Hepatic stellate cell (primary cell): Measurements from ENCODE around the gene KCNA3.

Source experiments
- DNase-seq: peaks from one replicate; pipeline ENCODE4 v3.0.0; 2011; ENCODE audit warnings: low spot score

KCNA3 gene

DNA sequence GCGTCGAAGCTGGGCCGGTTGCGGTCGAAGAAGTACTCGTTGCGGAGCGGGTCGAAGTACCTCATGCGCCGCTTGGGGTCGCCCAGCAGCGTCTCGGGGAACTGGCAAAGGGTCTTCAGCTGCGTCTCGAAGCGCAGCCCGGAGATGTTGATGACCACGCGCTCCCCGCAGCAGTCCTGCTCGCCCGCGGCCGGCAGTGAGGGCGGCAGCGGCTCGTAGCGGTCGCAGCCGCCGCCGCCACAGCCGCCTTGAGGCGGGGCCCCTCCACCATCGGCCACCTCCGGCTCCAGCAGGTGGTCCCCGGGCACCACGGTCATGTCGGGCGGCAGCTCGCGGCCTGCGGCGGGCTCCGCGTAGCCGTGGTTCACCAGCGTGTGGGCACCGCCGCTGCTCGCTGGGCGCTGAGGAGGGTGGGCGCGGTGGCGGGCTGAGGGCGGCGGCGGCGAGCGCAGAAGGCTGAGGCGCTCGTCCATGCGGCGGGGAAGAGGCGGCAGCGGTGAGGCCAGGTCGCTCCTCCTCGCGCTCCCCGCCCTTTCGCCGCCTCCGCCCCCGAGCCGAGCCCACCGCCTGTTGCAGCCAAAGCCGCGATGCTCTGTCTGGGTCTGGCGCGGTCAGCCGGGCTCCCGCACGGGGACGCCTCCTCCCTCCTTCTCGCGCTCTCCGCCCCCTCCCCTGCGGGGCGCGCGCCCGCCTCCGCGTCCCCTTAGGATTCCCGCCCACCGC lies at the start of gene KCNA3:
Gene KCNA3 (minus strand): TSS at position 604 of the 723 bp plus-strand sequence. CDS start 131 bp downstream, at position 473.
- no peak for DNase-seq

DNA sequence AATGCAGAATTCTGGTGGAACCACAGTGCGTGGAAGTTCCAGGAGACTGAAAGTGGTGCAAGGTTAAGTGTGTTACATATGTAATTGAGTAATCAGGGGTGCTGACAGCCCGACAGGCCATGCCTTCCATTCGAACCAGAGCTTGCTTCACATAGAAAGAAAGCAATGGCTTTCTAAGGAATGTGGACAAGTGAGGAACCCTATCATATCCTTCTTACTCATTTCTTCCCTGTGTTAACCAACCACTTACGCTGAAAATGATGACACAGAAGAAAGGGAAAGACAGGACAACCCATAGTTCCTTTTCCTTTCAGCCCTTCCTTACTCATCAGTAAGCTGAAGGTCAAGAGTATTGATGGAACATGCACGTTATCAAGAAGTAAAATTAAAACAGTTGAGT lies 48.1 kb upstream of the KCNA3 start:
- no peak for DNase-seq

DNA sequence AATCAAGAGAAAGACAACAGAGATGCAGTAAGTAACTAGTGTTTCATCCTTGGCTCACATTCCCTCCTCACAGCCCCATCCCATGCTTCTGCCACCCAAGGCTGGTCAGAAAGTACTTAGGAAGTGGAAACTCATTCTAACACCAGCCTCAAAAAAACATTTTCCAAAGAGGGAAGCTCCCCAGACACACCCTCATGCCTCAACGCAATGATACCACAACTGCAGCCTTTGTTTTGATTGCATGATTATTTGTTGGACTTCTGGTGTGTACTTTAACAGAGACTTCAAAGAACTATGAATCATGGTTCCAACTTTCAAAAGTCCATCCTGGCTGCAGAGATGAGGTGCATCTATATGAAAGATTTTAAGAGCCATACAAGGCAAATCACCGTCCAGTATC lies 45.2 kb upstream of the KCNA3 start:
- no peak for DNase-seq

DNA sequence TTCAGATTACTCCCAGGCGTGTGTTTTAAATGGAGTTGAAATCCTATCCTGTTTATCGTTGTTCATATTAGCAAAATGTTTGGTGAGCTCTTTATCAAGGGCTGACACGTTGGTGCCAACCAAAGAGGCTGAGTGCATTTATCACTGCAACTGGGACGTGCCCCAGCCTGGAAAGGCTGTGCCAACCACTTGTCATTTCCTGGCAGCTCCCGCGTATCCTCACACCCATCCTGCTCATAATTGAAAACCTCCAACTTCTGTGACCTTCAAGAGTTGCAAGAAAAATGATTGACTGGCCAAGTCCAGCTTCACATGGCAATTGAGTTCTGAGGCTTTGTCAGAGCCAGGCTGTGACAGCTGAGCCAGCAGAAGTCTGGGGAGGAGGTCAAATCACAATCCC lies 43.7 kb upstream of the KCNA3 start:
- no peak for DNase-seq

DNA sequence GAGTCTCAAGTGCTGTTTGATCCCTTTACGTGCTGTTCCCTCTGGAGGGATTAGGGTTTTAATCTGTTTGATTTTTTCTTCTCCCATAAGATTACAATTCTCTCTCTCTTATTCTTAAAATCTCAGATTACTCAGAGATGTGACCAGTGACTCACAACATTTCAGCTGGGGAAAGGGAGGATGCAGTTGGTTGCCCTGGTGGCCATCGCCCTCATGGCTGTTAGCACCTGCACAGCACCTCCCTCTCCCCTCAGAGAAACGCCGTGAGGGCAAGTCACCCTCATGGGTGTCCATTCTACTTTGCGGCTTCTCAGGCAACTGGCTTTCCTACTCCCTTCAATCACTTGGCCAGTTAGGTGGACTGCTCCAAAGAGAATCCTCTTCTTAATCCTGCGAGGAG lies 42.4 kb upstream of the KCNA3 start:
- no peak for DNase-seq

DNA sequence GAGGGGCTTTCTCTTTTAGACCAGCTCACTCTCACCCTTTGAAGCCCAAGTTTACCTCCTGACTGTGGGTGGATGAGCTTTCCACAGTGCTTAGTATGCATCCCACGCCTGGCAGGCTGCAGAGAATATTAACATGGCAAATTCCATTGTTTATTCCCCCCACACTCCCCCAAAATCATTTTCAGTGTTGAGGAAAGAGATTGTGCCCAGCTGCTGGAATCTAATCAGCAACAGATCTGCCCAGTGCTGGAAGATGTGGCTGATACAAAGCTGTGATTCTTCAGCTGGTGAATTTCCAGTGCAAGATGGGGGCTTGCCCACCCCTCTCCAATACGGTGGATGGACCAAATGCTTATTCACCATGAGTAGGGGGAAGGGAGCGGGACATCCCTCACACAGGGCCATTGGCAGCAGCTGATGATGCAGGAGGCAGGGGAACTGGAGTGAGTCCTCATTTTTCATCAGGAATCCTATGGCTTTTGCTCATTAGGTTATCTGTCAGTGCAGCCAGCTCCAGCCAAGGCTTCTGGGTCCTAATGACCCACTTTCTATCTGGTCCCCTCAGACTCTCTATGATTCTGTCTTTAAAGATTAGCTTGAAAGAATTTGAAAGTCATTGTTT lies 39.7 kb upstream of the KCNA3 start:
- DNase-seq: no peak

DNA sequence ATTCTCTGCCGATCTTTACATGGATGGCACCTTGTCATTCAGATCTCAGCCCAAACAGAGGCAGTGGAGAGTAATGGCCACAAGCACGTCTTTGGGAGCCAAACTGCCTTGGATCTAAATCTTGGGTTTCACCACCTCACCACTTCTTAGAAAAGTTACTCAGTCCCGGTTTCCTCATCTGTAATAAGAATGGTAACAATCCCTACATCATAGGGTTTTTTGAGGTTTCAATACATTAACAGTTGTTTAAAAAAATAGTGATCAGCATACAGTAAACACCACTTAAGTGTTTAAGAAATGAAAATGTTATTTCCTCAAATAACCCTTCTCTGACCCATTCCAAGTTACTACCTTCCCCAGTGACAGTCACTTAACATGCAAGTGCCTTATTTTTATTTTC lies 38.5 kb upstream of the KCNA3 start:
- DNase-seq: no peak

DNA sequence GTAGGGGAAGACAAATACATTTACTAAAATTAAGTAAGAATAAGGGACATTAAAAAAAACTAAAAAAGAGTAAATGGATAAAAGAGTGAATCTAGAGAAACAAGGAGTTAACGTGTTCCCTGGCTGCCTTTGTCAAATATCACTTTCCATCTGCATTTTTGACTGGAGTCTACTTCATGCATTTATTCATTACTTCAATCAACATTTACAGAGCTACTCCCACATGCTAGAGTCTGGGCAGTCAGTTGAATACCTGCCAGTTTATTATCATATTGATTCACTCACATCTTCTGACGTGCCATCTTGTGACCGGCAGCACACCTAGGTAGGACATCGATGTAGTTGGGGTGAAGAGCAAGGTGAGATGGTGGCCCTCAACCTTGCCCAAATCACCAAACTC lies 35.6 kb upstream of the KCNA3 start:
- DNase-seq: no peak

DNA sequence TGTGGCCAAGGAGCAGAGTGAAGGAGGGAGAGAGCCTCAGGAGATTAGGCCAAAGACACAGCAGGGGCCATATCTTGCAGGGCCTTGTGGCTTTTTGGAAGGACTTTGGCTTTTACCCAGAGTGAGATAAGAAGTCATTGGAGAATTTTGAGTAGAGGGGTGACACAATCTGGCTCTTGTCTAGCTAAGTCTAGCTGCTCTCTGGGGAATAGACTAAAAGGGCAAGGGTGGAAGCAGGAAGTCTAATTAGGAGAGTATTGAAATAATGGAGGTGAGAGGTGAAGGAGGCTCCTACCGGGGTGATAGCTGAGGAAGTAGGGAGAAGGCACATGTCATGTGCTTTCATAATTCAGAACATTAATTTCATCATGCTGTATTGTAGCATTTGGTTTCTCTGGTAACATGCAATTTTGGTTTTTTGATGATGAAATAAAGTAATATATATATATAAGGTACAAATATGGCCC lies 34.3 kb upstream of the KCNA3 start:
- no peak for DNase-seq

DNA sequence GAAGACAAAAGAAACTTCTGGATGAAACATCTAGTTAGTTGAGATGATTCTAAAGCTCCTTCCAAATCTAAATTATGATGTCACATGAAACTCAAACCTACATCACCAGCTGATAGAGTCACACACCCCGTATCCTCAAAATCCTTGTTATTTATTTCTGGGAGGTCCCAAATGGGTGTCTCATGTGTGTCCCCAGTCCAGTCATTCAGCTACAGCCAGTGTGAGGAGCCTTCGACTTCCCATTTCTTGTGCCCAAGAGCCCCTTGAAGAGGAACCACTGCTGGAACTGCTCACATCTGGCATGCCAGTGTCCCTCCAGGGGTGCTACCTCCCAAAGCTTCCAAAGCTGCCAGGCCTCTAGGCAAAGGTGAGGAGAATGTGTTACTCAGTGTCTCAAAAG lies 32.5 kb upstream of the KCNA3 start:
- no peak for DNase-seq

DNA sequence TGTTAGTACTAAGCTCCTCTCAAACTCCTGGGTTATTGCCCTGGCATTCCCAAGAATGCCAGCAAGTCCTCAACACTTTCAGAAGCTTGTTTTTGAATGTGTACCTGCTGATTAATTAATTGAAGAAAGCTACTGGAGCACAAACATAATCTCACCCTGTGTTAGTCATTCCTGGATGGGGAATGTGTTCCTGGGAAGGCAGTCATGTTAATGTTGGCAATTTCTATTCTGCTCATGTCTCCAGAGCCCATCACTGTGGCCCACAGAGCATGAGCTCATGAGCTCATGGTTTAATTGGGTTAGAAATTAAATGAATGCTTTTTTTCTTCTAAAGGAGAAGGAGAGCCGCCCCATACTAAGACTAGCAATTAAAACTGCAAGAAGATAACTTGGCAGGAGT lies 31.9 kb upstream of the KCNA3 start:
- DNase-seq: no peak

DNA sequence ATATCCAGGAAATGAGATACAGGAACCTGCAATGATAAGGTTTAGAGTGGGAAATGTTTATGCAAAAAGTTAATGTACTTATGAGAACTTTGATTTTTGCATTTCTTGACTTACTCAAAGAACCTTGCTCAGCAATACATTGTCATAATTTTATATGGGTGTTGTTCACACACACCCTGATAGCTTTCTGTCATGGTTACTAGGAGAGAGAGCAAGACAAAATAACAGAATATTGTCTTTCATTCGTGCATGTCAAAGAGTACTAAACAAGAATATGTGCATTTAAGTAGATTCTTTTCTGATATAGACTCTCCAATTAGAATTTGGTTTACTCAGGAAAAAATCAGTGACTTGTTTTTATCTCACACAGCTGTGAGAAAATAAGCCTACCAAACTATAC lies 27.5 kb upstream of the KCNA3 start:
- DNase-seq: no peak

DNA sequence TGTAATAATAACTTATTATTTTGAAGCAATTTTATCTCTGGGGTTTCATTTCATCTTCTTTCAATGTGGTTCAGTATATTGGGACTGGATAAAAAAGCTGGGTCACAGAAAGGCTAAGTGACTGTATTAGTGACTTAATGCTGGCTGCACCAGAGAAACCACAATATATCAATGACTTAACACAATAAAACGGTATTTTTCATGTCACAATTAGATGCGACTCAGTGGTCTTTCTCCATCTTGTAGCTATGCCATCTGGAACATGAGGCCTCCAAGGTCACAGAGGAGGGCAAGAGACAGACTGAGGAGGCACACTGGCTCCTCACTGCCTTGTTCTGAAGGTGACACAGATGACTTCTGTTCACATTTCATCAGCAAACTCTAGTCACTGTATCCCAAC lies 26.0 kb upstream of the KCNA3 start:
- DNase-seq: no peak

DNA sequence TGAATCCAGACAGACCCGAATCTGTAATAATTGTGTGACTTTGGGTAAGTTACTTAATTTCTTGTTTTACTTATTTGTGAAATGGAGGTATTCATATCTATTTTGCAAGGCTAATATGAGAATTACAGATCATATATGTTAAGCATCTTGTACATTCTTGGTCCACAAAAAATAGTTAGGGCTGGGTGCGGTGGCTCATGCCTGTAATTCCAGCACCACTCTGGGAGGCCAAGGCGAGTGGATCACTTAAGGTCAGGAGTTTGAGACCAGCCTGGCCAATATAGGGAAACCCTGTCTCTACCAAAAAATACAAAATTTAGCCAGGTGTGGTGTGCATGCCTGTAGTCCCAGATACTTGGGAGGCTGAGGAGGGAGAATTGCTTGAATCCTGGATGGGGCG lies 22.9 kb upstream of the KCNA3 start:
- no peak for DNase-seq

DNA sequence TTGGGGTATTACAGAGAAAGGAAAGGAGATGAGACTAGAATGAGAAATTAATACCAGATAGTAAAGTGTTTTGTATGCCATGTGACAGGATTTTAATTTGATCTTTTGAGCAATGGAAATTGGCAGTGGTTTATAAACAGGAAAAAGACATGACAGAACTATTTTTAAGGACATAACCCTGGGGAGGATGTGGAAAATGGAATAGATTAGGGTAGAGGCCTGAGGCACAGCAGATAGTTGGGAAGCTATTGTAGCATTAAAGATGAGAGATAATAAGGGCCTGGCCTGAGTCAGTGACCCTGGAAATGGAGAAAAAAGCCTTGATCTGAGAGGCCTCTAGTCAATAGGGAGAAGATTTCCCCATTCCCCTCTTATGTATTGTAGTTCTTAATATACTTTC lies 22.1 kb upstream of the KCNA3 start:
- DNase-seq: no peak

DNA sequence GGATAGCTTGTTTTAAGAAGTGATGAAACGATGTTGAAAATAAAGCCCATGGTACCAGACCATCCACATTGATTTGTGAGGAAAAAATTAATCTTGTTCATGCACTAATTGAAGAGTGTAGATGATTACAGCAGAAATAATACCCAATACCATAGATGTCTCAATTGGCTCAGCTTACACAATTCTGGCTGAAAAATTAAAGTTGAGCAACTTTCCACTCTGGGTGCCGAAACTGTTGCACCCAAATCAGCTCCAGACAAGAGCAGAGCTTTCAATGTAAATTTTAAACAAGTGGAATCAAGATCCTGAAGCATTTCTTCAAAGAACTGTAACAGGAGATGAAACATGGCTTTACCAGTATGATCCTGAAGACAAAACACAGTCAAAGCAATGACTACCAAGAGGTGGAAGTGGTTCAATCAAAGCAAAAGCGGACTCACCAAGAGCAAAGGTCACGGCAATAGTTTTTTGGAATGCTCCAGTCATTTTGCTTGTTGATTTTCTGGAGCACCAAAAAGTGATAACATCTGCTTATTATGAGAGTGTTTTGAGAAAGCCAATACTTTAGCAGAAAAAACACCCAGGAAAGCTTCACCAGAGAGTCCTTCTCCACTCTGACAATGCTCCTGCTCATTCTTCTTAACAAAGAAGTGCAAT lies 16.1 kb upstream of the KCNA3 start:
- DNase-seq: no peak

DNA sequence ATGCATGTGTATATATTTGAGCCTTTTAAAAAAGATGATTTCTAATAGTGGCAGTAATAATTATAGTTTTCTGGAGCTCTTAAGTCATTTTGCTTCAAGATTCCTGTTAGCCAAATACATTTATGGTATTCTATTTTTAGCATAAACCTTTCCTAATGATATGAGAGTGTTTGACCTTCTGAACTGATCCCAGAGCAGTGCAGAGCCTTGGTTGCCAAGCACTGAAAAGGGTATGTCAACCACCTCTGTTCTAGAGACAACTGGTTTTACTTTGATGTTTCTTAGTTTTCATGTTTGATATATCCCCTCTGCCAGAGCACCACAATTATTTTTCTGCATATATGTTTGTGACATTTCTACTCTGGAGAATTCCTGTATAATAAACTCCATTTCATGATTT lies 15.1 kb upstream of the KCNA3 start:
- no peak for DNase-seq

DNA sequence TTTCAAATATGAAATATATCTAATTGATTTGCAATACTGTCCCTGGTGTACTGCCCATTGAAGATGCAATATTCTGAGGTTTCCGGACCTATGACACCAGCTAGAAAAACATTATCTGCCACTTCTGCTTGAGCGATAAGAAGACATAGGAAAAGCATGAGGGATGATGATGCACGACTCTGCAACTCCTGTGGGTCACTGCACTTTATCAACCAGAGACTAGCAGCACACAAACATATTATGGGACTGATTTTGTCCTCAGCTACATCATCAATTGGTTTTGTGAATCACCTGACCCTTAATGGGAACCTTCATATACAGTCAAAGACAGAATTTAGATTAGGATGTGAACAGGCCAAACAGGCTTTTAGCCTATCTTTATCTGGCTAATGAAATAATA lies 13.8 kb upstream of the KCNA3 start:
- no peak for DNase-seq

DNA sequence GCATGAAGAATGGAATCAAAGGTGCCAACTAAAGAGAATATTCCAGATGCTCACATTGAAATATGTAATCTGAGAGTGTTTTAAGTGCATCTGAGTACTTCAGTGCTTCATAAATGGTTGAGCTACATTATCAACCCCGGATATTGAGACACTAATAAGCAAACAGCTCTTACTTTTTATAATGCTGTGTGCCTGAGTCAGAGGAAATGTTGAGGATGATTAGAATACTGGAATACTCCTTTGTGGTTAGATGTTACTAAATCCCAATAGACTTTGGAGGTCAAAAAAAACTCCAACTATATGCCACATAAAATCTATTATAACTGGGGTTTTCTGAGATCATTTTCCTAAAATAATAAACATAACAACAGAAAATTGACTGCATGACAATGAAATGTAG lies 12.5 kb upstream of the KCNA3 start:
- no peak for DNase-seq

DNA sequence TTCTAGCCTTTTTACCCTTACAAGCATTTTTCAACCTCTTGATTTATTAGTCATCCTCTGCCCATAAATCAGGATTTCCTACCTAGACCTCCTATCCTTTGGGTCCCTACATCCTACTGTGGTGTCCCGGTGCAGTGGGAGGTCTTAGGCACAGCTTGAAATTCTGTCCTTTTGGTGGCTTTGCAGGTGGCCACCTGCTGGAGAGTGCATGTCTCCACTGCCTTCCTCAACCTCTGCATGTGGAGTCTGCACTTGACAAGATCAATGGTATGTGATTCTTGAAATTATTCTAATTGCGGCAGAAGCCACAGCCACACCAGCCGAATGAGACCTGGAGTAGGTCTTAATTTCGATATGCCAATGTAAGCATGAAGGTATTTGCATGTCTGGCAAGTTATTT lies 11.4 kb upstream of the KCNA3 start:
- DNase-seq: no peak

DNA sequence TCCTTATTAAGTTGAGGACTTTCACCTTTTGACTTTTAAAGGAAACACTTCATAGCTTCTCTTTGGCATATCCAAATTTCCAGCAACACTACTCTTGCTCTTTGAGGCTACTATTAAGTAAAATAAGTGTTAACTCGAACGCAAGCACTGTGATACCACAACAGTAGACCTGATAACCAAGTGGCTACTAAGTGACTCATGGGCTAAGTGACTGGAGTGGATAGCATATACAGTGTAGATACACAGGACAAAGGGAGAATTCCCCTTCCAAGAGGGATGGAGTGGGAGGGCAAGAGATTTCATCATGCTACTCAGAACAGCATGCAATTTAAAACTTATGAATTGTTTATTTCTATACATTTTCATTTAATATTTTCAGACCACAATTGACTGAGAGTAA lies 9.8 kb upstream of the KCNA3 start:
- DNase-seq: no peak

DNA sequence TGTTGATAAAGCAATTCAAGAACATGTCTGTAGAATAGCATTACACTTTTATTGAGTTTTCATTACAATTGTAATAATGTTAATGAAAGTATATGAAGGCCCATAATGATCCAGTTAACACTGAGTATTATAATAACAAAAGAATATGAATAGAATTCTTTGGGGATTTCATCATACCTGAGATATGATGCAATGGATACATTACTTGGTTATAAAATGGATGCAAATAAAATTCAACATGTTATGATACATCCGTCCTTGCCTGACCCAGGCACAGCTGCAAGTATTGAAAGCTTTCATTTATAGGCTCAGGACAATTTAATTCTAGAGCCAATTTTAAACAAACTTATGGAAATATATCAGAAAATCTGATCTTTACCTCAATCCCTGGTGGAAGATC lies 8.2 kb upstream of the KCNA3 start:
- DNase-seq: no peak

DNA sequence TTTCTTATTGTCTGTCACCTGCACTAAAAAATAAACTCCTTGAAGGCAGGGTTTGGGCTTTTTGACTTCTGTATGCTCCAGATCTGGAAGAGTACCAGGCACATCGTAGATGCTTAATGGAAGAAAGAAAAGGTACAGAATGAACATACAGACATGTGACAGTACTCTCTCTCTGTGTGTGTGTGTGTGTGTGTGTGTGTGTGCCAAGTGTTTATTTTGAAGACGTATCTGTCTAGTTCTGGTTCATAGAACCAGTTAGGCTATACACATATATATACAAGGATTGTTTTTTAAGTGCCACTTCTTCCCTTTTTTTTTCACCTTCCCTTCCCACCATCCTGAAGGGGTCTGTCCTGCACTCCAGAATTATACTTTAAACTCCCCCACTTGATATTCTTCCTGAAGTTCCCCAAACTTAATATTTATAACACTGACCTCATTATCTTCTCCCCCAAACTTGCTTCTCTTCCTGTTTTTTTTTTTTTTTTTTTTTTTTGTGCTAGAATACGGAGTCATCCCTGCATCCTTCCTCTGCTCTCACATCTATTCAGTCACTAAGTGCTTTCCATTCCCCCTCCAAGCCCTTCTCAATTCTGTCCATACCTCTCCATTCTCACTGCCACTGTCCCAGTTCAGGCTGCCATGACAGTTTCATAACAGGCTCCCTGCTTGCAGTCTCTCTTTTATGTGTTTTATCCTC lies 5.4 kb upstream of the KCNA3 start:
- no peak for DNase-seq
